Measurements from ENCODE around the gene TEX29.

The TEX29 gene

DNA sequence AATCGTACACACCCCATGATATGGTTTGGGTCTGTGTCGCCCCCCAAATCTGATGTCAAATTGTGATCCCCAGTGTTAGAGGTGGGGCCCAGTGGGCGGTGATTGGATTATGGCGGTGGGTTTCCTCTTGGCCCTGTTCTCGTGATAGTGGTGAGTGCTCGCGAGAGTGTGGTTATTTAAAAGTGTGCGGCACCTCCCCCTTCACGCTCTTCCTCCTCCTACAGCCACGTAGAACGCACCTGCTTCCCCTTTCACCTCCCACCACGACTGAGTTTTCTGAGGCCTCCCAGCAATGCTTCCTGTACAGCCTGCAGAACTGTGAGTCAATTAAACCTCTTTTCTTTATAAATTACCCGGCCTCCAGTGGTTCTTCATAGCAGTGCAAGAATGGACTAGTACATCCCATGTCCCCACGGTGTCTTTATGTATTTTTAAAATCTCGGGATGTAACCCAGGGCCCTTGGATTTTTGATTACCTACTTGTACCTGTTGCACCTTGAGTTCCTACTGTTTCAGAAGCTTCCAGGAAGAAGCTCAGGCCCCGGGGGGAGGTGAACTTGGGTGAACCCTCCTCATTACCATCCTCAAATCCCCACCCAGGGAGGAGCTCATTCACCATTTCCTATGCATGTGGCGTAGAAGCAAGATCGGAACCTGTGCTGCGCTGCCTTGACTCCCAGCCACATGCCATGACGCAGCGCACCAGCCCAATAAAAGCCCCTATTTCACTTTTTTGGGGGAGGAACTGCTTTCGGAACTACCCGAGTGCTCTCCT, 52.4 kb downstream of the TEX29 start:
- DNase-seq: peak; percentile 85

DNA sequence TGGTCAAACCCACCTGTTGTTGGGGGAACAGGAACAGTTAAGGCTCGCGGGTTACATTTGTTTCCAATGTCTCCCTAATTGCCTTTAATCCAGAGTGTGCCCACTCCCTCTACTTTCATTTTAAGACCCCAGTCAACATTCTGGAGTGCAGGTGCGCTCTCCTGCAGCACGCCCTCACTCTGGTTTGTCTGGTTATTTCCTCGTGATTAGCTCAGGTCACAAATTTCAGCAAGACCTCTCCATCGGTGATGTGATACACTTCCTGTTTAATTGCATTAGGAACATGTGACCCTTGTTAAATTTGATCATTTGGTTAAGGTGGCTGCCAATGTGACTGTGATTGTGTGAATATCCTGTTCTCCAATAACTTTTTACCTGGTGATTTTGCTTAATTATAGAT, 53.0 kb downstream of the TEX29 start:
- no peak for DNase-seq

DNA sequence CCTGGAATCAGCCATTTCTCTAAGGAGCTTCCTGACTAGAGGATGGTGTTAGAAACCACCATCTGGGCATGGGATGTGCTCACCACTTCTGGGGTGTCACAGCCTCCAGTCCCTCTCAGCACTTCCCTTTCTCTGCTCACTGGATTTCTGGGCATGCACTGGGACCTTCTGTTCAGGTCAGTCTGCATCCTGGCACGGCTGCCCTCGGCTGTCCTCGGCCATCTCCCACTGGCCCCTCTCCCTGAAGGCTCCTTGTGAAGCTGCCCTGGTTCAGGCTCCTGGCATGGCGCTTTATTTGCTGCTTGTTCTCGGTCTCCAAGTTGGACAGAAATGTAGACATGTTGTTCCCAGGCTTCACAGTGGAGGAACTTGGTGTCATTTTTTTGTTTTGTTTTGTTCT, 60.0 kb downstream of the TEX29 start:
- DNase-seq: no peak

- no peak for DNase-seq
Observed at GRCh38 chr13:111382411-111382810, 62.0 kb downstream of the TEX29 start.

GRCh38 chr13:111382877-111383276, 62.4 kb downstream of the TEX29 start:
- no peak for DNase-seq

DNA sequence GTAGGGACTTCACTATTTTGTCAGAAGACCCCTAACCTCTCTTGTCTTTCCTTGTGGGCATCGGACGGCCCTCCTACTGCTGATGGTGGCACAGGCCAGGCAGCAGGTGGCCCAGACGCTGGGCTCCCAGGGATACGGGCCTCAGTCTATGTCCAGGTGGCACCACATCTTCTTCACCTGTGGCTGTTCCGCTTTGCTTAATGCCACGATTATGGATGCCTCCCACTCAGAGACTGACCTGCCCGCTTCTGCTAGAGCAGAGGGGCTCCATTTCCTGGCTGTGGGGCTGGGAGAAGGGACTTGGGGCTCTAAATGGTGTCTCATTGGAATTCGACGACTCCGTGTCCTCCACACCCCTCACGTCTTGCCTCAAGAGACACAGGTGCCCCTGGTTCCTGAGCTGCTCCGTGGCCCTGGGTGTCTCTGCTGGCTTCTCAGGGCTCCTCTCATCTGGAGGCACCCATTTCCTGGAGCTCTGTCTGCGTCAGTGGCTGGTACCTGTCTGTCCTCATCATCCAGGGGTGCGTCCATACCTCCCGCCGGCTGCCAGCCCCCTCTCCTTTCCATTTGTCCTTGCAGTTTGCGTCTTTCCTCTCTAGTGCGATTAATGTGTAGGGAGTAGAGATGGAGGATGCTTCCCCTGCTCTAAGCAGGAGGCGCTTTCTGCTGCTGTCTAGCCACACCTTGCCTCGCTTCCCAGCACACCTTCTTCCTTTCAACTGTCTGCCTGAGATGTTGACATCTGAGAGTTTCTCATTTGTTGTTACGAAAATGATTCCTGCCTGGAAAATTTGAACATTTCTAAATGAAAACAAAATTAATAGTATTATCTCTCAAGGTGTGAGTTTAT, 63.4 kb downstream of the TEX29 start:
- no peak for DNase-seq

DNA sequence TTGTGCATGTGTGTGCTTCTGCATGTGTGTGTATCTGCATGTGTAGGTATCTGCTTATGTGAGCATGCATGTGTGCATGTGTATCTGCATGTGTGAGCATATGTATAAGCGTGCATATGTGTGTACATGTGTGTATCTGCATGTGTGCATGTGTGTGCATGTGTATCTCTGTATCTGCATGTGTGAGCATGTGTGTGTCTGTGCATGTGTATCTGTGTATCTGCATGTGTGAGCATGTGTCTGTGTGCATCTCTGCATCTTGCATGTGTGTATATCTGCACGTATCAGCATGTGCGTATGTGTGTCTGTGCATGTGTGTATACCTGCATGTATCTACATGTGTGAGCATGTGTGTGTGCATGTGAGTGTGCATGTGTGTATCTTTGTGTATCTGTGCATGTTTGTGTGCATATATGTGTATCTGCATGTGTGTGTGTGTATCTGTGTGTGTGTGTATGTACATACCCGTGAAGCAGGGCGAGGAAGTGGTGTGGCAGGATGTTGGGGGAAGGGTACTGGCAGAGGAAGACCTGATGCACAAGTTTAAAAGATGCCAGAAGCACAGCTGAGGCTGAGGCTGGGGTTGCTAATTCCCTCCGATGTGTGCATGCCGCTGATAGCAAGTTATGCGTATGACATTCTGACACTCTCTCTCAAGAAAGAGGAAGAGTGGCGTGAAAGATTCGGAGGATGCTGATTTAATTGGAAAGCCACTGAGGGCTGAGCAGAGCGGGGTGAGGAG, 64.2 kb downstream of the TEX29 start:
- DNase-seq: no peak

- no peak for DNase-seq
Observed at GRCh38 chr13:111385183-111385857, 64.9 kb downstream of the TEX29 start.

DNA sequence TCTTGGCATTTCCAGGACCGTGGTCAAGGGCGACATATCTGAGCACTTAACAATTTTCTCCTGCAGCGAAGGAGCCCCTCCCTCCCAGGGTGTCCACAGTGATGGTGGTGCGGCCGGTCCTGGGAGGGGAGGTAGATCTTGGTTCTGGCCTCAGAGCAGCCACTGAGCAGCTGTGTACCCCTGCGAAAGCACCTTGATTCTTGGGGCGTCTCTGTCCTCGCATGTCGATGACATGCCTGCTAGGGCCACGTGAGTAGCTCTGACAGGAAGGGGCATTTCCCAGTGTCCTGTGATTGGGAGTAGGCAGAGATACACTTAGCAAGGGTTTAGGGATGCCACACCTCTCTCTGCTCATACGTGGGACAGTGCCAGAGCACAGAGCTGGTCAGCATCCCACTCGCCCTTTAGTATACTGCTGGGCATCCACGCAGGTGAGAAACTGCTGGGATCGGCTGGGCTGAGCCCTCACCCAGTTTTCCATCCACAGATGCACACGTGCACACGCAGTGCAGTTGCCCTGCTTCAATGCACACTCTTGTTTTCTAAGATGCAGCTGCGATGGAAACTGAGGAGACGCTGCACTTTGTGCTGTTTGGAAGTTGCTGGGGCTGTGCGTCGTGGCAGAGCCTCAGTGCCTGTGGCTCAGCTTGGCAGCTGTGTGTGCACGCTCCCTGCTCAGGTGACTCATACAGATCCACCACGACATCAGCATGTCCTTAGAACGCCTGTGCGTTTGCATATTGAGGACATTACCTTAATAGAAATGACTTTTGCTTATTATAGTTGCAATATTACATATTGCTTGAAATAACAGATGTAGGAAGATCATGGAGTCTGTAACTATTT, 66.8 kb downstream of the TEX29 start:
- no peak for DNase-seq

DNA sequence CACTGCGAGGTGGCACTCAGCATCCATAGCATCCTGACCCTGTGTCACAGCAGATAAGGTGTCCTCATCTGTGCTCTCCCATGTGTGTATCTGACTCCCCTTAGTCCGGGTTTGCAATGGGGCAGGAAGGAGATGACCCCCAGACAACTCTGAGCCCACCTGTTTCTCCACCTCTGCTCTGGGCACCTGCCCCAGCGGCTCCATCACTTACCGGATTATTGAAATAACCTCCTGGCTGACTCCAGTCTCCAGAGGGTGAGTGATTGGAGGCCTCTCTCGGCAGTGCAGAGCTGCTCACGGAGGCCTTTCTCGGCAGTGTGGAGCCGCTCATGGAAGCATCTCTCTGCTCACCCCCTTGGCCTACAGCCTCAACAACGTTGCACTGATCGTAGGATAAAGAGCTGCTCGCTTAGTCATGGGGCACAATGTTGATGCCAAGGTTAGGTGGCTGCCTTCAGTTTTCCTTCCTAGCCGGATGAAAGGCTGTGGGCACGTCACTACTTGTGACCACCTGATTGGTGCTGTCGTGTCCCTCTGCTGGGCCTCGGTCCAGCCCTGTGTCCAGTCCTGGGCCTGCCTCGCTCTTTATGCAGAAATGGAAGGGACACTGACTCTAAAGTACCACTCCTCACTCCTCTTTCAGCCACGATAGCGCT, 67.6 kb downstream of the TEX29 start:
- DNase-seq: no peak

- DNase-seq: no peak
Observed at GRCh38 chr13:111388851-111389500, 68.5 kb downstream of the TEX29 start.

GRCh38 chr13:111389621-111390521, 69.4 kb downstream of the TEX29 start:
- DNase-seq: no peak

DNA sequence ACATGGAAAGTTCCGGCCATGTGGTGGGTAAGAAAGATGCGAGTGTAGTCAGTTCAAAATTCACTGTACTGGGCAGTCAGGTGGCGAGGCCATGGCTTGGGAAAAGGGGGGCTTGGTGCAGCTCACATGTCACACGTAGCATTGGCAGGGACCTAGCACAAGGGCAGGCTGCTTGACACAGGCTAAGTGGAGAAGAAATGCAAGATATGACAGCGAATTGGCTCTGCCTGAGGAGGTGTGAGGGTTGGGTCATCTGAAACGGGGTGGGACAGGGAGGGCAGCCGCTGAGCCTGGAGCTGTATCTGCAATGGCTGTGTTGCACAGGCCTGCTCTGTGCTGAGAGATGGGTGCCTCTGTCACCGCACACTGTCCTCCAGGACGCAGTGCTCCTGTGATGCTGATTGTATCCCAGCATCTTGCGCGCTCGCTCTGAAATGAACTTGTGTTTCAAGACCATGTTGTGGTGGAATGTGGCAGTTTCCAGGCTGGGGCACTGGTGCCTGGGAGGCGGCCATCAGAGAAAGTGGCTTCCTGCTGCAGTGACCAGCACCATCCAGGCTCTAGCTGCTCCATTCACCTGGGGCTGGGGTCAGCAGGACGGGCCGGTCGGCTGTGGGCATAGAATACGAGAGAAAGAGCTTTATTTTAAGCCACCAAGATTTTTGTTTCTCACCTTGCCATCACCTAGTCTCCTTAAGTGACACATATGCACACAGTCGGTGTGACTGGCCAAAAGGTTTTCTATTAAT, 70.3 kb downstream of the TEX29 start:
- DNase-seq: no peak

DNA sequence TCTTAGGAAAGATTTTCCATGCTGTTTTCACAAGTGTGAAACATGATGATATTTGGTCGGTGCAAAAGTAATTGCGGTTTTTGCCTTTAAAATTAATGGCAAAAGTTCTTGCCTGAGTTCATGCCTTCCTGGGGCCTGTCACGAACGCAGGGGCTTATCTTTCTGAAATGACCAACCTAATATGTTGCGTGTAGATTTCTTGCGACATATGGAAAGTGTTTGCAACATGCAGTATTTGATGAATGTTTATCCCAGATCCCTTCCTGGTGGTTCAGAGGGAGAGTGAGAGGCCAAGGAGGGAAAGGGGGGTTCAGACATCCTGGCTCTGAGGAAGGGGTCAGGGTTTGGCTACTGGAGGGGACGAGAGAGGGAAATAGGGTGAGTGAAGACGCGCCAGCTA, 72.0 kb downstream of the TEX29 start:
- no peak for DNase-seq

GRCh38 chr13:111393221-111393790, 72.9 kb downstream of the TEX29 start:
- DNase-seq: no peak
